ENCODE data around the gene SLC48A1.

The SLC48A1 gene

GRCh38 chr12:47744778-47745436 is 28.1 kb upstream of the SLC48A1 start:
- DNase-seq, result no peak

- no peak for DNase-seq
Measured at GRCh38 chr12:47745485-47746041, 27.5 kb upstream of the SLC48A1 start.

- DNase-seq, result no peak
Measured at GRCh38 chr12:47746073-47746472, 27.0 kb upstream of the SLC48A1 start.

- no peak for DNase-seq
Measured at GRCh38 chr12:47746523-47746922, 26.5 kb upstream of the SLC48A1 start.

GRCh38 chr12:47747126-47747525 is 25.9 kb upstream of the SLC48A1 start:
- DNase-seq, result no peak

GRCh38 chr12:47747596-47748506 is 25.2 kb upstream of the SLC48A1 start:
- no peak for DNase-seq

- no peak for DNase-seq
Measured at GRCh38 chr12:47748507-47748828, 24.6 kb upstream of the SLC48A1 start.

GRCh38 chr12:47748899-47749298 is 24.1 kb upstream of the SLC48A1 start:
- no peak for DNase-seq

GRCh38 chr12:47750229-47750798 is 22.7 kb upstream of the SLC48A1 start:
- no peak for DNase-seq

GRCh38 chr12:47750916-47751470 is 22.0 kb upstream of the SLC48A1 start:
- DNase-seq, result no peak

GRCh38 chr12:47751561-47751960 is 21.5 kb upstream of the SLC48A1 start:
- DNase-seq, result no peak

- DNase-seq, result no peak
Measured at GRCh38 chr12:47752121-47752520, 20.9 kb upstream of the SLC48A1 start.

- no peak for DNase-seq
Measured at GRCh38 chr12:47752552-47752951, 20.5 kb upstream of the SLC48A1 start.

GRCh38 chr12:47753021-47754001 is 19.7 kb upstream of the SLC48A1 start:
- DNase-seq, result no peak

GRCh38 chr12:47754126-47754525 is 18.9 kb upstream of the SLC48A1 start:
- no peak for DNase-seq

GRCh38 chr12:47754881-47755280 is 18.2 kb upstream of the SLC48A1 start:
- DNase-seq, result no peak

GRCh38 chr12:47755655-47756562 is 17.1 kb upstream of the SLC48A1 start:
- peak in 1 of 2 donors; percentile 25 for DNase-seq

GRCh38 chr12:47757364-47757839 is 15.6 kb upstream of the SLC48A1 start:
- DNase-seq, result no peak

- DNase-seq, result peak in 1 of 2 donors; percentile 50
Measured at GRCh38 chr12:47757840-47758583, 15.0 kb upstream of the SLC48A1 start.

GRCh38 chr12:47758584-47758833 is 14.5 kb upstream of the SLC48A1 start:
- no peak for DNase-seq

Data from bone marrow (tissue), 2 donors.